Thyroid gland (tissue), 4 donors: ENCODE measurements around the gene ANKRD63. TPM values are rescaled to one million over a fixed set of nuclear protein-coding genes. Genes with fewer than 3 reads are reported as not detected.

Experiments used
- DNase-seq, 2 donors: peaks; one replicate each; pipeline ENCODE4 v3.0.0-alpha.2; 2019
- H3K27ac ChIP-seq, 3 donors: fragments of 200-600 bp; sonication (generic); 1 replicate in 2 of 3; 2 replicates in 1 of 3; pipeline ENCODE4 v1.5.1; 2016 to 2019; ENCODE audit warnings: mild to moderate bottlenecking in 1 of 3, moderate library complexity in 1 of 3
- H3K27me3 ChIP-seq: fragments of 200-600 bp; sonication (generic); one replicate; pipeline ENCODE4 v1.5.1; 2019
- H3K36me3 ChIP-seq, 2 donors: fragments of 200-600 bp; sonication (generic); one replicate each; pipeline ENCODE4 v1.5.1; 2016 to 2019
- H3K4me1 ChIP-seq, 2 donors: fragments of 200-600 bp; sonication (generic); one replicate each; pipeline ENCODE4 v1.5.1; 2017 to 2019
- H3K4me3 ChIP-seq, 3 donors: fragments of 200-600 bp; sonication (generic); replicated peaks in 1 of 3; 1 replicate in 2 of 3; 2 replicates in 1 of 3; pipeline ENCODE4 v1.5.1; 2016; ENCODE audit warnings: mild to moderate bottlenecking in 1 of 3
- H3K9me3 ChIP-seq: fragments of 200-600 bp; sonication (generic); one replicate; pipeline ENCODE4 v1.5.1; 2017
- CTCF ChIP-seq, 6 experiments: fragments of 200-600 bp in 3 of 6; fragments of 450-650 bp in 3 of 6; sonication (generic) in 3 of 6; IDR thresholded peaks; one replicate each; pipeline ENCODE4 v1.5.1; 2016 to 2019; ENCODE audit warnings: antibody characterized with exemption in 6 of 6, mild to moderate bottlenecking in 2 of 6, inconsistent platforms in 1 of 6, moderate library complexity in 1 of 6
- POLR2A ChIP-seq, 2 donors: fragments of 450-650 bp; IDR thresholded peaks; one replicate each; pipeline ENCODE4 v1.6.1; 2017; ENCODE audit warnings: antibody characterized with exemption in 2 of 2, mild to moderate bottlenecking in 2 of 2, moderate library complexity in 1 of 2
- WGBS, 2 donors: methylation state at CpG; one replicate each; pipeline ENCODE4 v1.1.5; 2017; 5-methylcytosine and 5-hydroxymethylcytosine counted together
- intact Hi-C: fragments of 100-400 bp; cut with DNase I; formaldehyde crosslinking; loops from one replicate; pipeline ENCODE4 v1.15.1; 2023
- total RNA-seq, 4 donors: library from RNA; depleted of rRNA; stranded (reverse); fragments of >200 nt; gene quantifications; one replicate each; pipeline ENCODE4 v1.2.3, GENCODE V29; 2016

ANKRD63 gene
- total RNA-seq, 4 donors from 2014 or later = 2.1 TPM; not detected in 3

GRCh38 chr15:40276927-40277326, 5.9 kb downstream of the ANKRD63 start:
- H3K27me3 ChIP-seq = peaks cover 7% of the 10 kb centered on the region
- no peaks in the 10 kb centered on the region for H3K9me3 ChIP-seq
- H3K27ac ChIP-seq = no peak overlapping the region
- WGBS, 2 donors = 83 to 87% methylated on average over 4 of the region's 4 CpGs
- no peak for TF ChIP-seq CTCF (IDR thresholded peaks at IDR 0.05)
- TF ChIP-seq POLR2A (IDR thresholded peaks at IDR 0.05) = no peak
- DNase-seq = no peak
- intact Hi-C loops = no loop called here
- H3K4me1 ChIP-seq = peaks cover 7 to 30% of the 10 kb centered on the region in 2 donors
- H3K36me3 ChIP-seq = peaks cover 3 to 6% of the 10 kb centered on the region in 2 donors
- no peak overlapping the region for H3K4me3 ChIP-seq

GRCh38 chr15:40275954-40276353, 6.9 kb downstream of the ANKRD63 start:
- intact Hi-C loops = no loop called here
- no peak for TF ChIP-seq POLR2A (IDR thresholded peaks at IDR 0.05)
- TF ChIP-seq CTCF (IDR thresholded peaks at IDR 0.05) = no peak
- H3K36me3 ChIP-seq = peaks cover 3 to 6% of the 10 kb centered on the region in 2 donors
- no peak for DNase-seq
- WGBS, 2 donors = 93 to 95% methylated on average over 6 to 7 of the region's 7 CpGs
- H3K4me1 ChIP-seq = peaks cover 7 to 23% of the 10 kb centered on the region in 2 donors
- H3K27me3 ChIP-seq = peaks cover 7% of the 10 kb centered on the region
- H3K4me3 ChIP-seq = no peak overlapping the region
- H3K9me3 ChIP-seq = no peaks in the 10 kb centered on the region
- no peak overlapping the region for H3K27ac ChIP-seq

- intact Hi-C loops = no loop called here
- DNase-seq = no peak
- Histone ChIP-seq H3K27me3 (peaks cover 3% of the 10 kb centered on the region), H3K4me3 (no peak overlapping the region), H3K27ac (no peak overlapping the region), H3K4me1 (peaks cover 7 to 27% of the 10 kb centered on the region in 2 donors), H3K36me3 (peaks cover 3 to 6% of the 10 kb centered on the region in 2 donors), H3K9me3 (no peaks in the 10 kb centered on the region)
- 84 to 91% methylated on average over 5 of the region's 5 CpGs for WGBS, 2 donors
- TF ChIP-seq CTCF (IDR thresholded peaks at IDR 0.05) (no peak), POLR2A (IDR thresholded peaks at IDR 0.05) (no peak)
Measured at GRCh38 chr15:40275523-40275922, 7.3 kb downstream of the ANKRD63 start.

GRCh38 chr15:40274350-40275274, 8.3 kb downstream of the ANKRD63 start:
- WGBS, 2 donors = 42 to 44% methylated on average over 19 to 20 of the region's 26 CpGs

More at GRCh38 chr15:40274350-40275274, 8.3 kb downstream of the ANKRD63 start:
- Histone ChIP-seq H3K27ac (no peak overlapping the region), H3K36me3 (peaks cover 3 to 6% of the 10 kb centered on the region in 2 donors), H3K9me3 (no peaks in the 10 kb centered on the region), H3K4me1 (peaks cover 7 to 31% of the 10 kb centered on the region in 2 donors), H3K4me3 (no peak overlapping the region), H3K27me3 (no peaks in the 10 kb centered on the region)
- DNase-seq = peak; percentile 73 to 84
- TF ChIP-seq POLR2A (IDR thresholded peaks at IDR 0.05) (no peak), CTCF (IDR thresholded peaks at IDR 0.05) (peak; percentile 99 to 100 (median 100))
- intact Hi-C loops = loop anchor here (5.0 kb wide), 1 partner anchor 227 kb away; no protein-coding TSS in a partner anchor
